HG02970 (cell line): Measurements from ENCODE around the gene BOLL.
"Not testable (repeated sequence)": the region's sequence is repeated elsewhere in the genome, so short reads cannot be mapped to it uniquely, and the experiment has no call there.

Experiments used
- ATAC-seq: cut with Tn5 transposase; IDR thresholded peaks from one replicate; pipeline ENCODE4 v1.9.1; 2021; ENCODE audit warnings: mild to moderate bottlenecking, moderate library complexity, moderate number of reproducible peaks; ENCODE audit not compliant: unreplicated experiment, low FRiP score

Gene BOLL, protein sequence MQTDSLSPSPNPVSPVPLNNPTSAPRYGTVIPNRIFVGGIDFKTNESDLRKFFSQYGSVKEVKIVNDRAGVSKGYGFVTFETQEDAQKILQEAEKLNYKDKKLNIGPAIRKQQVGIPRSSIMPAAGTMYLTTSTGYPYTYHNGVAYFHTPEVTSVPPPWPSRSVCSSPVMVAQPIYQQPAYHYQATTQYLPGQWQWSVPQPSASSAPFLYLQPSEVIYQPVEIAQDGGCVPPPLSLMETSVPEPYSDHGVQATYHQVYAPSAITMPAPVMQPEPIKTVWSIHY

GRCh38 chr2:197784956-197785941, at the start of gene BOLL:
BOLL (minus strand) TSS chr2:197785319; CDS start chr2:197781850, 3,469 bp downstream.
- no peak for ATAC-seq

DNA sequence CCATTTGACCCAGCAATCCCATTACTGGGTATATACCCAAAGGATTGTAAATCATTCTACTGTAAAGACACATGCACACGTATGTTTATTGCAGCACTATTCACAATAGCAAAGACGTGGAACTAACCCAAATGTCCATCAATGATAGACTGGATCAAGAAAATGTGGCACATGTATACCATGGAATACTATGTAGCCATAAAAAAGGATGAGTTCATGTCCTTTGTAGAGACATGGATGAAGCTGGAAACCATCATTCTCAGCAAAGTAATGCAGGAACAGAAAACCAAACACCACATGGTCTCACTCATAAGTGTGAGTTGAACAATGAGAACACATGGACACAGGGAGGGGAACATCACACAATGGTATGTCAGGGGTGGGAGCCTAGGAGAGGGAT, 49.7 kb upstream of the BOLL start:
- not testable (repeated sequence) for ATAC-seq

- no peak for ATAC-seq
Measured at GRCh38 chr2:197828464-197829135, 43.5 kb upstream of the BOLL start.

DNA sequence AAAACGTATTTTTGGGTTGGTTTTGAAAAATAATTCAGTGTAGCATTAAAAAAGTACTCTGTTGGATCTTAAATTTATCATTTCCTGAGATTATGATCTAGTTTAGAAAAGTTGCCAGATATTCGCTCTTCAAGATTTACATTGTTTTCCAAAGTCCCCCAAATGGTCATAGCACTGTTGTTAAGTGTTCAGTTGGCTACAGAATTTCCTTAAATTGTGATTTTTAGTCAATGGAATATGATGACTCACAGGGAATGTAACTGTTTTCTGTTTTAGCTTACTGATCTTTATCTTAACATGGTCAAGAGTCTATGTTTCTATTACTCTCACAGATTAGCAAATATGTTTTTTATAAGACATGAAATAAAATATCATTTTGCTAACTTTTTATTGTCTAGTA, 42.5 kb upstream of the BOLL start:
- no peak for ATAC-seq

GRCh38 chr2:197822333-197822732, 37.2 kb upstream of the BOLL start:
- no peak for ATAC-seq

- ATAC-seq, result no peak
Measured at GRCh38 chr2:197821550-197822289, 36.6 kb upstream of the BOLL start.

DNA sequence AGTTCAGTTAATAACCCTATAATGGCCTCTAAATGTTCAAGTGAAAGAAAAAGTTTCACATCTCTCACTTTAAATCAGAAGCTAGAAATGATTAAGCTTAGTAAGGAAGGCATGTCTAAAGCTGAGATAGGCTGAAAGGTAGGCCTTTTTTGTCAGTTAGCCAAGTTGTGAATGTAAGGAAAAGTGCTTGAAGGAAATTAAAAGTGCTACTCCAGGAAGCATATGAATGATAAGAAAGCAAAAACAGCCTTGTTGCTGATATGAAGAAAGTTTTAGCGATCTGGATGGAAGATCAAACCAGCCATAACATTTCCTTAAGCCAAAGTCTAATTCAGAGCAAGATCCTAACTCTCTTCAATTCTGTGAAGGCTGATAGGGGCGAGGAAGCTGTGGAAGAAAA, 29.4 kb upstream of the BOLL start:
- ATAC-seq, result no peak

GRCh38 chr2:197813093-197813787, 28.1 kb upstream of the BOLL start:
- no peak for ATAC-seq

DNA sequence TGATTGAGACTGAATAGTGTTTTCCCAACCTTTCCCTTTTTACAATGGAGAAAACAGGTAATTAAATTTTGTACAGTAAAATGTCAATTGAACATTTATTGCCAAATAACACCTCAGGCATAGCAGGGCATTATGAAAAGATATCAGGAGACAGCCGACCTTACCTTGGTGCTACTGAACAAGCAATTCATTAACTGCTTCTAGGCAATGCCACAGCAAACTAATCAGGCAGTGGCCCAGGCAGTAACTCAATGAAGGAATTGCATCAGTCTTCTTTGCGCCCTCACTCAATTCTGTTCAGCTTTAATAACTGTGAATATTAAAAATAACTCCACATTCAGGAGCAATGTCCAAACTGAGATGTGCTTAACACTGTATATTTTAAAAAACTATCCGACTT, 25.4 kb upstream of the BOLL start:
- ATAC-seq, result no peak

DNA sequence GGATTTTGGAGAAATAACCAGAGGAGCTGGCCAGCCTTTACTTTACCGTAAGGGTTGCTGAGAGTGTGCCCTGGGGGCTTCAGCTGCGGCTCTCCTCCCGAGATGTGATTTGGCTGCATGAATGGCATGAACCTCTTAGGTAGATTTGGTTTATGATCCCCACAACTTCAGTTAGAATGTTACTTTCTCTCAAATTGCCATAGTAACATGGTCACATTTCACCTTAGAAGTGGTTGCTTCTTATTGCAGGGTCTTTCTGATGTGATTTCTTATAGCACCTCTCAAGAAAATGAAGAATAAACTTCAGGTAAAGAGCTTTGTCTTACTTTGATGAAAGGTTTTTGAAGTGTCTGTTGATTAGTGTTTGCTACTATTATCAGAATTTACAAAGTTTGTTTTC, 24.9 kb upstream of the BOLL start:
- ATAC-seq, result no peak

DNA sequence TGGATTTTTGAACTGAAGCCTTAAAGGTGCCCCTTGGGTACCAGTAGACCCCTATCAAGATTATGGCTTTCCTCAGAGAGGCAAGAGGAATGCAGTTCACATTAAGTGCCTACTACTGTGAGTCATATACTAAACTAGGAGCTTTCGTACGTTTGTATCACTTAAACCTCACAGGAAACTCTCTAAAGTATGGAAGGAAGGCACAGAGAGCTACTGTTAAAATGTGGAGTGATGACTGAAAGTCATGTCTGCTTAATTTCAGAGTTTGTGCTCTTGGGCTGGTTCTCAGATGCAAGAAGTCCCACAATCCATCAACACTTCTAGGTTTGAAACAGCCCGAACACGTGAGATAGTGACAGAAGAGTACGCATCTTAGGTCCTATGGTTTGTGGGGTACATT, 23.9 kb upstream of the BOLL start:
- no peak for ATAC-seq

GRCh38 chr2:197805715-197806633, 20.9 kb upstream of the BOLL start:
- ATAC-seq, result no peak

DNA sequence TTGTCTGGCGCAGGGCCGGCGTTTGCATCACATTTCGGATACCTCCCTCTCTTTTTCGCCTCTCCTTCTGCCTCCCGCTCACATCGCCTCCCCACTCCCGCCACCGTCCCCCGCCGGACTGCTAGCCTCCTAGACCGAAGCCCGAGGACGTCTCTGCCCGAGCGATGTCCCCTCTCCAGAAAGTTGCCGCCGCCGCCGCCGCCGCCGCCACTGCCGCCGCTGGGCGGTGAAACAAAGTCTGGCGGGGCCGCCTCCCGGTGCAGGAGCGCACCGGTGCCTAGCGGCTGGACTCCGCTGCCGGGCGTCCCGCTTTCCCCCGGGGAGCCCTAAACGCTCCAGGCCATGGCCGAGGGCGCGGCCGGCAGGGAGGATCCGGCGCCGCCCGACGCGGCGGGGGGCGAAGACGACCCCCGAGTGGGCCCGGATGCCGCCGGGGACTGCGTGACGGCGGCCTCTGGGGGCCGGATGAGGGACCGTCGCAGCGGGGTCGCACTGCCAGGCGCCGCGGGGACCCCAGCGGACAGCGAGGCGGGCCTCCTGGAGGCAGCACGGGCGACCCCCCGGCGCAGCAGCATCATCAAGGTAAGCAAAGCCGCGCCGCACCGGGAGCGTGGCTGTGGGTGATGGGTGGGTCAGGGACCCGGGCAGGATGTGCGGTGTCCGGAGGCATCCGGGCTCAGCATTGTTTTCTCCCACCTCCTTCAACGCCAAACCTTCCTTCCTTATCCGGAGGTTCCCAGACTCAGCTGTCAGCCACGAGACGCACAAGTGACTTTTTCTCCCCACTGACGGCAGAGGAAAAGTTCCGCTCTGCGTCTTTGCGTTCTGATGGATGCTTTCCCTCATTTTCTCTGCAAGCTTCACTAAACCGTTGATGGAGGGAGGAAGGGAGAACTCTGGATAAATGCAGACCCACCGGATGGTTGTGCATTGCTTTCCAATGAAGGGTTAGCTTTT, 19.9 kb upstream of the BOLL start:
- peak; percentile 23 for ATAC-seq

DNA sequence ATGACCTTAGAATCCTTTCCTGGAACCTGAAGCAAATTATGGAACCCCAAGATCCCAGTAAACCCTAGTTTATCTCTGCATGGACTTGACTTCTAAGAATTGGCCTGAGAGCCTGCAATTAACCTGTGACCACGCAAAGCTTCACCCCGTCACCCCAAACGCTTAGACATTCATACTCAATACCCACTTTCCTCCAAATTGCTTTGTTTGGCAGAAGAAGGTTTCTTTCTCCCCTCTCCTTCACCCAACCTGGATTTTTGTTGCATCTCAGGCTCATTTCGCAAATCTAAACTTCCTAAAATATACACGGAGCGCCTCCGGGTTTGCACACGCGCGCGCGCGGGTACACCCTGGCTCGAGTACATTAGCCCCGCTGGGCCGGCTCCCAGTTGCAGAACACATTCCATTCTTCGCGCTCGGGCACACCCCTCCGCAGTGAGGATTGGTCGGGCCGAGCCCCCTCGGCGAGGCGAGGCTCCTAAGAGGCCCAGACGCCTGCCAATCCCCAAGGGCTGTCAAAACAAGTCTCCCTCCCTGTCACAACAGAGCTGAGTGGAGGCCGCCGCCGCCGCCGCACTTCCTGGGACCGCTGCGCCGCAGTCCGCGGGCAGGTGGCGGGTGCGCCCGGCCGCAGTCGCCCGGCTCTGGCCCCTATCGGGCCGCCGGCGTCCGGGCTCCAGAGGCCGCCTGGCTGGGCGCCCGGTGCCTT, 19.1 kb upstream of the BOLL start, which contains the start of gene PLCL1:
Gene PLCL1, plus strand, starts transcription at position 545 of the 709 bp plus-strand sequence.
- peak; percentile 100 for ATAC-seq

DNA sequence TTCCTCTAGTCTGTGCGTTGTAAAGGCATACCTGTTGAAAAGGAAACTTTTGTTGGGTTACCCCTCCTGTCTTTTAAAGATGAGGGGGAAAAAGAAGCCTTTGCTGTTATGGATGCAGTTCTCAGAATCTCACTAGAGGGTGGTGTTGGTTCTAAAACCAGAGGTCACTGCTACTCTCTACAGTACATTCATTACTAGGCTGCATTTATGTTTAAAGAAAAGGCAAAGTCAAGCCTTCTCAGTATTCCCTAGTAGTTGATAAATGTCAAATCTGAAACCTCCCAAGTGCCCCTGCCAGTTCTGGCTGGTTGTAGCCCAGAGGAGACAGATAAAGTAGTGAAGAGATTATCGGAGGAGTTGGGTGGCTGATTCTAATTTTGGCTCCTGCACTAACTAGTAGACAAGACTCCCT, 17.9 kb upstream of the BOLL start:
- ATAC-seq, result no peak

- no peak for ATAC-seq
Measured at GRCh38 chr2:197801033-197801432, 15.9 kb upstream of the BOLL start.

GRCh38 chr2:197800091-197800490, 15.0 kb upstream of the BOLL start:
- no peak for ATAC-seq
